OCI-LY1 (cell line): ENCODE results near the gene NCKIPSD.

Experiments used
- CTCF ChIP-seq: fragments of 200-600 bp; sonication (generic), shearing (Covaris generic); IDR thresholded peaks from 2 replicates; pipeline ENCODE4 v1.5.1; 2017; ENCODE audit warnings: mild to moderate bottlenecking, antibody characterized with exemption, low read length, moderate library complexity, mixed read lengths
- EZH2 ChIP-seq: fragments of 200-600 bp; sonication (generic), shearing (Covaris generic); IDR thresholded peaks from 2 replicates; pipeline ENCODE4 v1.8.0; 2017; ENCODE audit warnings: borderline replicate concordance, mixed run types, mild to moderate bottlenecking, antibody characterized with exemption, low read length, moderate library complexity, mixed read lengths

DNA sequence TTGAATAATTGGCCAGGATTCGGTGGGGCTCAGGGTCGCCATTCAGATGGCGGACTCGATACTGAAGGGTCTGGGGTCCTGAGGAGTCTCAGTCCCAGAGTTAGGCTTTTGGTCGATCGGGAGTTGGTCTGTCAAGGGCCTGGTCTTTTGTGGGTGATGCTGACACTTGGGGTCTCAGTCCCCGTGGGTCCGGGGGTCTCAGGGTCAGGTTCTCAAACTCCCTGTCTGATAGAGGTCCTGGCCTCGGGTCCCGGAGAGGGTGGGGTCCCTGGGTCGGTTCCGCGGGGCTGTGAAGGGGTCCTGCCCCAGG lies 467 bp downstream of the NCKIPSD start:
- TF ChIP-seq EZH2 (no peak), CTCF (no peak; the same call in 1 of the 2 replicates)
